HEK293 (cell line): ENCODE results near the gene MLEC.

Experiments
- MZF1 ChIP-seq: fragments of 450-650 bp; formaldehyde crosslinking; IDR thresholded peaks from 2 replicates; pipeline ENCODE4 v1.5.1; 2017; ENCODE audit warnings: missing biosample characterization, missing genetic modification characterization, borderline replicate concordance
- REPIN1 ChIP-seq: fragments of 450-650 bp; formaldehyde crosslinking; IDR thresholded peaks from 2 replicates; pipeline ENCODE4 v1.5.1; 2017; ENCODE audit warnings: missing biosample characterization, missing genetic modification characterization, low read depth
- SALL2 ChIP-seq: fragments of 450-650 bp; formaldehyde crosslinking; IDR thresholded peaks from 2 replicates; pipeline ENCODE4 v1.5.0; 2017; ENCODE audit warnings: missing biosample characterization, mild to moderate bottlenecking, missing genetic modification characterization, borderline replicate concordance
- SP2 ChIP-seq: fragments of 450-650 bp; formaldehyde crosslinking; IDR thresholded peaks from 2 replicates; pipeline ENCODE4 v1.5.1; 2016; ENCODE audit warnings: missing biosample characterization, missing genetic modification characterization
- ZNF335 ChIP-seq: fragments of 450-650 bp; formaldehyde crosslinking; conservative IDR thresholded peaks from 2 replicates; pipeline ENCODE4 v1.5.1; 2016; ENCODE audit warnings: missing biosample characterization, missing genetic modification characterization
- ZNF768 ChIP-seq: fragments of 450-650 bp; formaldehyde crosslinking; IDR thresholded peaks from 2 replicates; pipeline ENCODE4 v1.5.1; 2018; ENCODE audit warnings: missing biosample characterization, mild to moderate bottlenecking, missing genetic modification characterization
- TF ChIP-seq, protein P1 (sequence below): fragments of 450-650 bp; formaldehyde crosslinking; IDR thresholded peaks from 2 replicates; pipeline ENCODE4 v1.5.1; 2016; ENCODE audit warnings: missing biosample characterization, missing genetic modification characterization
- TF ChIP-seq, protein P2 (sequence below): fragments of 450-650 bp; formaldehyde crosslinking; IDR thresholded peaks from 2 replicates; pipeline ENCODE4 v1.5.1; 2017; ENCODE audit warnings: missing biosample characterization, missing genetic modification characterization
- TF ChIP-seq, protein P3 (sequence below): fragments of 450-650 bp; formaldehyde crosslinking; IDR thresholded peaks from 2 replicates; pipeline ENCODE4 v1.5.1; 2017; ENCODE audit warnings: missing biosample characterization, missing genetic modification characterization

DNA sequence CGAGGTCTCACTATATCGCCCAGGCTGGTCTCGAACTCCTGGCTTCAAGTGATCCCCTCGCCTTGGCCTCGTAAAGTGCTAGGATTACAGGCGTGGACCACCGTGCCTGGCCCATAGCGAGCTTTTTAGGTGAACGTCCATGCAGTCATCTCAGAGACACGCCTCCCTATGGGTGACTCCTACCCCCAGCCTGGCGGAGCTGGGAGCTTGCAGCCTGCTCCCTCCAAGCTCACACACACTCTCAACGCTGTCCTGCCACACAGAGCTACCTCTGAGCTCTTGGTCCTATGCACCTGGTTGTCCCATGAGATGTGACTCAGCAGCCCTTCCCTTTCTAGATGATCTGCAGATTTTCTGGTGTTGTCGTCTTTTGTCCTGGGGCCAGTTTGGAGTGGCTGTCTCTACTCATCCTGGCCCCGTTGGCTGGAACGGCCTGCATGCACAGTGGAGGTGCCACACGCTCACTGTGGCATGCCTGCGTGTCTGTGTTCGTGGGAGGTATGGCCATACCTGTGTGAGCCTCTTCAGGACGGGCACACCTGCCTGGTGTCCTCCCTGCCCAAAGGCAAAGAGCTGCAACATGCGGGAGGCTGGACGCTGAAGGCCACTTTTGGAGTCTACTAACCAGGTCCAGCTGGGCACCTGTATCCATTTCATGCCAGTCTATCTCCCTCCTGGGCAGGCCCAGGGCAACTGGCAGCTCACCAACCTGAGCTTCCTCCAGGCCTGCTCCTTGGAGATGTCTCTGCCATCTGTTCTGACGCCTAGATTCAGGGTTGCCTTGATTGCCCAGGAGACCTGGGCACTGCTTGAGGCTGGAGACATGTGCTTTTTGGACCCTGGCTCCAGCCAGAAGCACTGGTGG is 28.4 kb upstream of the MLEC start:
- no peak for TF ChIP-seq REPIN1 (tag by site-specific recombination)
- TF ChIP-seq, protein P1, sequence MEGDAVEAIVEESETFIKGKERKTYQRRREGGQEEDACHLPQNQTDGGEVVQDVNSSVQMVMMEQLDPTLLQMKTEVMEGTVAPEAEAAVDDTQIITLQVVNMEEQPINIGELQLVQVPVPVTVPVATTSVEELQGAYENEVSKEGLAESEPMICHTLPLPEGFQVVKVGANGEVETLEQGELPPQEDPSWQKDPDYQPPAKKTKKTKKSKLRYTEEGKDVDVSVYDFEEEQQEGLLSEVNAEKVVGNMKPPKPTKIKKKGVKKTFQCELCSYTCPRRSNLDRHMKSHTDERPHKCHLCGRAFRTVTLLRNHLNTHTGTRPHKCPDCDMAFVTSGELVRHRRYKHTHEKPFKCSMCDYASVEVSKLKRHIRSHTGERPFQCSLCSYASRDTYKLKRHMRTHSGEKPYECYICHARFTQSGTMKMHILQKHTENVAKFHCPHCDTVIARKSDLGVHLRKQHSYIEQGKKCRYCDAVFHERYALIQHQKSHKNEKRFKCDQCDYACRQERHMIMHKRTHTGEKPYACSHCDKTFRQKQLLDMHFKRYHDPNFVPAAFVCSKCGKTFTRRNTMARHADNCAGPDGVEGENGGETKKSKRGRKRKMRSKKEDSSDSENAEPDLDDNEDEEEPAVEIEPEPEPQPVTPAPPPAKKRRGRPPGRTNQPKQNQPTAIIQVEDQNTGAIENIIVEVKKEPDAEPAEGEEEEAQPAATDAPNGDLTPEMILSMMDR: no peak
- TF ChIP-seq ZNF768 (tag by site-specific recombination): no peak
- TF ChIP-seq SALL2 (tag by site-specific recombination): no peak
- no peak for TF ChIP-seq ZNF335
- no peak for TF ChIP-seq MZF1 (tag by site-specific recombination)
- TF ChIP-seq SP2 (tag by site-specific recombination): no peak
- TF ChIP-seq, protein P2, sequence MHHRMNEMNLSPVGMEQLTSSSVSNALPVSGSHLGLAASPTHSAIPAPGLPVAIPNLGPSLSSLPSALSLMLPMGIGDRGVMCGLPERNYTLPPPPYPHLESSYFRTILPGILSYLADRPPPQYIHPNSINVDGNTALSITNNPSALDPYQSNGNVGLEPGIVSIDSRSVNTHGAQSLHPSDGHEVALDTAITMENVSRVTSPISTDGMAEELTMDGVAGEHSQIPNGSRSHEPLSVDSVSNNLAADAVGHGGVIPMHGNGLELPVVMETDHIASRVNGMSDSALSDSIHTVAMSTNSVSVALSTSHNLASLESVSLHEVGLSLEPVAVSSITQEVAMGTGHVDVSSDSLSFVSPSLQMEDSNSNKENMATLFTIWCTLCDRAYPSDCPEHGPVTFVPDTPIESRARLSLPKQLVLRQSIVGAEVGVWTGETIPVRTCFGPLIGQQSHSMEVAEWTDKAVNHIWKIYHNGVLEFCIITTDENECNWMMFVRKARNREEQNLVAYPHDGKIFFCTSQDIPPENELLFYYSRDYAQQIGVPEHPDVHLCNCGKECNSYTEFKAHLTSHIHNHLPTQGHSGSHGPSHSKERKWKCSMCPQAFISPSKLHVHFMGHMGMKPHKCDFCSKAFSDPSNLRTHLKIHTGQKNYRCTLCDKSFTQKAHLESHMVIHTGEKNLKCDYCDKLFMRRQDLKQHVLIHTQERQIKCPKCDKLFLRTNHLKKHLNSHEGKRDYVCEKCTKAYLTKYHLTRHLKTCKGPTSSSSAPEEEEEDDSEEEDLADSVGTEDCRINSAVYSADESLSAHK (tag by site-specific recombination): no peak
- TF ChIP-seq, protein P3, sequence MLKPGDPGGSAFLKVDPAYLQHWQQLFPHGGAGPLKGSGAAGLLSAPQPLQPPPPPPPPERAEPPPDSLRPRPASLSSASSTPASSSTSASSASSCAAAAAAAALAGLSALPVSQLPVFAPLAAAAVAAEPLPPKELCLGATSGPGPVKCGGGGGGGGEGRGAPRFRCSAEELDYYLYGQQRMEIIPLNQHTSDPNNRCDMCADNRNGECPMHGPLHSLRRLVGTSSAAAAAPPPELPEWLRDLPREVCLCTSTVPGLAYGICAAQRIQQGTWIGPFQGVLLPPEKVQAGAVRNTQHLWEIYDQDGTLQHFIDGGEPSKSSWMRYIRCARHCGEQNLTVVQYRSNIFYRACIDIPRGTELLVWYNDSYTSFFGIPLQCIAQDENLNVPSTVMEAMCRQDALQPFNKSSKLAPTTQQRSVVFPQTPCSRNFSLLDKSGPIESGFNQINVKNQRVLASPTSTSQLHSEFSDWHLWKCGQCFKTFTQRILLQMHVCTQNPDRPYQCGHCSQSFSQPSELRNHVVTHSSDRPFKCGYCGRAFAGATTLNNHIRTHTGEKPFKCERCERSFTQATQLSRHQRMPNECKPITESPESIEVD (tag by site-specific recombination): no peak
